Muscle of arm (tissue), 12 donors: ENCODE data around the gene CDH4. TPM values are rescaled to one million over a fixed set of nuclear protein-coding genes. Genes with fewer than 3 reads are reported as not detected.
A peak's percentile ranks its signal among the peaks of the same experiment; 100 is the strongest.

Experiments
- DNase-seq: peaks from one replicate; pipeline ENCODE4 v3.0.0-alpha.2; 2013
- polyA plus RNA-seq, 12 donors: library from polyadenylated mRNA; unstranded; fragments of 120-200 nt; gene quantifications; one replicate each; pipeline ENCODE4 v1.2.1, GENCODE V29; 2013; ENCODE audit not compliant: insufficient read length in 12 of 12

CDH4 gene
- polyA plus RNA-seq, 12 donors = 0.79 to 1.4 (median 1.0) TPM; not detected in 2

DNA sequence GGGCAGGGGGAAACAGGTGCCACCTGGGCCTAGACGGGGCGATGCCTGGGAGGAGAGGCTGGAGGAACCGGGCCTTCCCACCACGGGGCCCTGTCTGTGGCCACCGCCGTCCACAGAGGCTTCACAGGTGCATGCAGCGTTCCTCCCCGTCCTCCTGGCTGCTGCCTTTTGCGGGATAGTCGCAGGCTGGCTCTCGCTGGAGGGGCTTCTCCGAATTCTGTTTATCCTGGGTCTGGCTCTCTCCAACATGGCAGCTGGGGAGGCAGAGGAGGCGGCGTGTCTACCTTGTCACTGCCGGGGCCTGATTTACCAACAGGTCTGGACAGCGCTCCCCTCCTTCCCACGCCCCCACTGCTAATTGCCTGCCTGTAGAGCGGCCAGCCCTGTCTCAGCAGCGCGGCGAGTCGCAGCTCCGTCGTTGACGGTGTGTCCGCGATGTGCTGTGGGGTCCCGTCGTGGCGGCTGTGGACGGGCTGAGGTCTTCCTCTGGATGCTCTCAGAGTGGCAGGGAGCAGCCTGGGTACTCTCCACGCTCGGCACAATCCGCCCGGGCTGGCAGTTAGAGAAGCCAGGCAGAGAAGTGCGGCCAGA is 550.8 kb downstream of the CDH4 start:
- no peak for DNase-seq

GRCh38 chr20:61803416-61803914 is 551.4 kb downstream of the CDH4 start:
- no peak for DNase-seq

DNA sequence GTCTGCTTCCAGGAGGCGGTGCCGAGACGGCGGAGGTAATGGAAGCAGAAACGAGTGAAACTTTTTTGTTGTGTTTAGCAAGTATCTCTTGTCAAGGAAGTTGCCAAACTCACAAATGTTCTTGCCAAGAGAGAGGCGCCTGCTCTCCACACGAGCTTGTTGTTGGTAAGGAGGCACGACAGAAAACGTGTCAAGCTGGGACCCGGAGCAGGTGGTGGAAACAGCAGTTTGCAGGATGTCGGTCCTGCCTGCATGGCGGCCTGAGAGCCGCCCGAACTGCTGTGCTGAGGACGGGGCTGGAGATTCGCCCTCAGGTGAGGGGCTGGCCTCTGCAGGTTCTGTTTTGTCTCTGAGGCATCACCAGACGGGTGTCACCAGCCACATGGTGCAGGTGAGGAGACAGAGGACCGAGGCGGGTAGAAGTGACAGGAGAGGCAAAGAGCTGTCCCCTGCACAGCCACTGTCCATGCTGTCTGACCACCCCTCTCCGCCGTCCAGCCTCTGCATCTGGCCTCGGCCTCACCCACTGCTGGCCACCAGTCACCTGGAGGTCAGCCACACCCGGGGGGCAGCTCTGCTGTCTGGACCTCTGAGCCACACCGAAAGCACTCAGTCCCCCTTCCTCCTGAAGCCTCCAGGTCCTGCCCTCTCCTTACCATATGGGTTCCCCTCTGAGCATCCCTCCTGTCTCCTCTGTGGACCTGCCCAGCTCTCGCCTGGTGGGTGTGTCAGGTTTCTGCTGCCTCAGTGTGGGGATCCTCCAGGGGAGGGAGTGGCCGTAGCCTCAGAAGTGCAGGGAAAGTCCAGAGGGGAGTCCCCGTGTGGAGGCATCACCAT is 552.1 kb downstream of the CDH4 start:
- peak; percentile 18 for DNase-seq

DNA sequence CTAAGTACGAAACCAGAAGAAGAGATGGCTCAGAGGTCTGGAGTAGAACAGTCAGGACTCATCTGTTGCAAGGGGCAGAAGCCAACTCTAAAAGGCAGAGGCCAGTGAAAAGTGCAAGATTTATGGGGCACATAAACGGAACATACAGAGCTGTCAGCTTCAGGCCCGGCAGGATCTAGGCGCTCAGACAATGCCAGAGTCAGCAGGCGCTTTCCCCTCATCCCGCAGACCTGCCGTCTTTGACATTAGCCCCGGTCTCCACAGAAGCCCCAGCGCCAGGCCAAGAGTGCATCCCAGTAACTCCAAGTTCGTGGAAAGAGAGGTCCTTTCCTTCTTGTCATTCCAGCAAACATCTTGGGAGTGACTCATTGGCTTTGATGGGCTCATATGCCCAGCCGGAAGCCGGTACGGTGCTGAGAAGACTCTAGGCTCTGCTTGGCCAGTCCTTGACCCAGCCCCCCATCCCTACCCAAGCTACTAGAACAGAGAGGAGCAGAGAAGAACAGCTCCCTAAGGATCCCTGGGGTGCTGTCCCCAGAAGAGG is 552.8 kb downstream of the CDH4 start:
- no peak for DNase-seq

GRCh38 chr20:61805365-61805764 is 553.3 kb downstream of the CDH4 start:
- no peak for DNase-seq

- no peak for DNase-seq
These were observed 553.7 kb downstream of the CDH4 start for GRCh38 chr20:61805781-61806180.

DNA sequence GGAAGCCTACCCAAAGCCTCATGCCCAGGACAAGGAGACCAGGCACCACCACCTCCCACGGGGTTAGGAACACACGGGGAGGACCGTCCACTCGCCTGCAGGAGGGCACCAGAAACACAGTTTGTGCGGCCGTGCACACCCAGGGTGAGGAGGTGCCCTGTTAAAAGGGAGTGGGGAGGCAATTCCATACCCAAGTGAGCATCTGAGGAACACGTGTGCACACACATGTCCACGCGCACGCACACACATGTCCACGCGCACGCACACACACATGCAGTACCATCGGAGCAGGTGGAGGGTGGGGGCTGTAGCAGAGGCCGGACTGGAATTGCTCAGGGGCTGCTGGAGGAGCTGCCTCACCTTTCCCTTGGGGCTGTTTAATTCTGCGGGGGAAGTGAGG is 554.3 kb downstream of the CDH4 start:
- DNase-seq = no peak

DNA sequence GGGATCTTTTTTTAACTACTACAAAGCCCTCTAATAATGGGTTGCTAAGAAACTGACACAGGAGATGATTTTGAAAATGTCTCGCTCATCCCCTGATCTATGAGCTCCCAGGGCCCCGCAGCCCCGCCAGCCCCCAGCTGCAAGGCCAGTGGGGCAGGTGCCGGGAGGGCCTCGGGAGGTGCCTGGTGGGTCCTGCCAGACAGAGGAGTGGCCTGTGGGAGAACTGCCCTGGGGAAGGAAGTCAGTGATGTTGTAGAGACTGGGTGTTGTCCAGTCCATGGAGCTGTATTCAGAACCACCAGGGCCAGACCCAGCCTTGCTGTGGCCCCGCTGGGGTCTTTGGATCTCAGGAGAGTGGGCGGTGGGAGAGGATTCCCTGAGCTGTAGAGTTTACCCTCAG is 554.9 kb downstream of the CDH4 start:
- DNase-seq = no peak

GRCh38 chr20:61807471-61808160 is 555.6 kb downstream of the CDH4 start:
- no peak for DNase-seq

DNA sequence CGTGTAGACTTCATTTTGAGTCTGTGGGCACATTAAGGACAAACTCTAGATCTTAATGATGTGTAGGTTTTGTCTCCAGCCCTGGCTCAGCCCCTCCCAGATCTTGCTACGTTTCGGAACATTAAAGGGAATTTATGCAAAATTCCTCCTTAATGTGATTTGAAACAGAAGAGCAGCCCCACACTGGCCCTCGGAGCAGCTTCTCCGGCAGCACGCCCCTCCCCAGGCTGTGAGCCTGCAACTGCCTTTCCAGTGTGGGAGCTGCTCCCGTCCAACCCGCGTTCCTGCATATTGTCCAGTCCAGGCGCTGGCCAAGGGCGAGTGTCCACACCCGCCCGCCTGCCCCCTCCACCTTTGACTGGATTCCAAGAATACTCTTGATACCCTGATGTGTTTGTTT is 556.4 kb downstream of the CDH4 start:
- DNase-seq = peak; percentile 41

GRCh38 chr20:61809006-61809770 is 557.1 kb downstream of the CDH4 start:
- DNase-seq = no peak

DNA sequence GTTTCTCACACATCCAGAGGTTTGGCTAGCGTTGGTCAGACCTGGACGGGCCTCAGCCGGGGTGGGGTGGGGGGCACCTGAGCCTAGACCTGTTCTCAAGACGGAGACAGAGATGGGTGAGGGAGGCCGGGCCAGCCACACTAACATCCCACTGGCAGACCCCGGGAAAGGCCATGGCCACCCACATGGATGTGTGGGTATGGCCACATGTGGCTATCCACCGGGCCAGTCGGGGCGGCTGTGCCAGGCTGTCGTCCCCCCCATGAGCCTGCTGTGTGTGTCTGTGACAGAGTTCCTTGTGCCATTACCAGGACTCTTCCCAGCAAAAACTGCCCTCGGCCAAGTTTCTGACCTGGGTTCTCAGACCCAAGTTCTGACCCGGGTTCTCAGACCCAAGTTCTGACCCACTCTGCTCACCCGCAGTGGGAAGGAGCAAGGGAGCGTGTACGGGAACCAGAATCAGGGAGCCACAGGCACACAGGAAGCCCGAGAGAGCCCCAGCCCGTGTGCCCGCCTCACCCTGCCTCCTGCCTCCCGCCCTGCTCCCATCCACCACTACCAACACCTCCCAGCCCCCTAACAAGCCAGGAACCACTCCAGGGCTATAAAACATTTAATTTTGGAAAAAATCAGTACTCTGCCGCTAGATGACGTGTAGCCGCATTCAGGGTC is 558.1 kb downstream of the CDH4 start:
- DNase-seq = no peak

DNA sequence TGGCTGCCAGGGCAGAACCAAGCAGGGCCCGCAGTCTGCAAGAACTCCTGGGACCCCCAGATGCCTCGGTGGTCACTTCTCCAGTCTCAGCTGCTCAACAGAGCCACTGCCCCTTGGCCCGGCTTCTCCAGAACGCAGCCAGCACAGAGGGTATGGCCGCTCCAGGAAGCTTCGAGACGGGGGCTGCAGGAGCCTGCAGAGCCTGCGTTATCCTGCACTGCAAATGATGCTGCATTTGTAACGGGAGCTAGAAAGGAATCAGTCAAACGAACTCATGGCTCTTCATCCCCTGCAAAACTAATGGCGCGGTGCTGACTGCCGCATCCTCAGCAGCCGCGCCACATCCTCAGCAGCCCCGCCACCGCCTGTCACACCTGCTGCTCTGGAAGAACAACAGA is 558.7 kb downstream of the CDH4 start:
- DNase-seq = no peak

DNA sequence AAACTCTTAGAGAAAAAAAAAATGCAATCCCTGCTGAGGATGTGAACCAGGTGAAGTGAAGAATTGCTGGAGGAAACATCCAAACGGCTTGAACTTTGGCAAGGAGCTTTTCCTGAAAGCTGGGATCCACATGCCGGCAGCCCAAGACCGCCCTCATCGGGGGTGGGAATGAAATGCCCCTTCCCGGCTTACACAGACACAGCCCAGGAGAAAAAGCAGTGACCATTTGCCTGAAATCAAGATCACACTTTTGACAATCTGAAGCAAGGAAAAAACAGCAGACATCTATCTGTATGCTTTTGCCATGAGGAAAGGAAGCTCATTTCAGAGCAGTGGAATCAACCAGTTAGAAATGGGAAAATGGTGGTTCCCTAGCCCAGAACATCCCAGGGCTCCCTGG is 559.1 kb downstream of the CDH4 start:
- no peak for DNase-seq

DNA sequence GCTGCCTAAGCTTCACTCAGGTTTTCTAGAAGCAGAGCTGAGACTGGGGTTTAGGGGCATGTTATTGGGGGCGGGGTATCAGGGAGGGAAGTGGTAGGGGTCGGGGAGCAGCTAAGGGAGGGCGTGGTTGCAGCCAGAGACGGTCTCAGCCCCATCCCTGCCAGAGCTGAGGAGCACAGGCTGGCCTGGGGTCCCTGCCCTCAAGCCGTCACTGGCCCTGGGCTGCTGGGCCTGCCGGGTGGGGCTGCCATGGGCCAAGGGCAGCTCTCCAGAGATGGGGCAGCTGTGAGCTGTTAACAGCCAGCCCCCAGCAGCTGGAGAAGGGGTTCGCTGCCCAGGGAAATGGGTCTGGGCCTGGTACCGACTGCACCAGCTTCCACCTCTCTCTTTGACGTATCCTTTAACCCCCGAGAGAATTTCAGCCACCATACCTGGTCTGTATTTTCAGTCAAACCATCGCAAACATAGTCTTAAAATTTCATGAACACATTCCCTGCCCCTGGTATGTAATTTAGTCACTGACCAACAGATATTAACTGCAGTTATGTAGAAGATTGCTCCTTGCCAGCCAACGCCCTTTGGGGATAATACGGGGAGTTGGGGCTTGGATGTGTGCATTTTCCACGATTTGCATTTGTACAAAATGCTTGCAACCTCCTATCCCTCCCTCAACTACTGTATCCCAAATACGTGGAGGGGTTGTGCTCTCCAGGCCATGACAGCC is 560.2 kb downstream of the CDH4 start:
- DNase-seq = no peak

DNA sequence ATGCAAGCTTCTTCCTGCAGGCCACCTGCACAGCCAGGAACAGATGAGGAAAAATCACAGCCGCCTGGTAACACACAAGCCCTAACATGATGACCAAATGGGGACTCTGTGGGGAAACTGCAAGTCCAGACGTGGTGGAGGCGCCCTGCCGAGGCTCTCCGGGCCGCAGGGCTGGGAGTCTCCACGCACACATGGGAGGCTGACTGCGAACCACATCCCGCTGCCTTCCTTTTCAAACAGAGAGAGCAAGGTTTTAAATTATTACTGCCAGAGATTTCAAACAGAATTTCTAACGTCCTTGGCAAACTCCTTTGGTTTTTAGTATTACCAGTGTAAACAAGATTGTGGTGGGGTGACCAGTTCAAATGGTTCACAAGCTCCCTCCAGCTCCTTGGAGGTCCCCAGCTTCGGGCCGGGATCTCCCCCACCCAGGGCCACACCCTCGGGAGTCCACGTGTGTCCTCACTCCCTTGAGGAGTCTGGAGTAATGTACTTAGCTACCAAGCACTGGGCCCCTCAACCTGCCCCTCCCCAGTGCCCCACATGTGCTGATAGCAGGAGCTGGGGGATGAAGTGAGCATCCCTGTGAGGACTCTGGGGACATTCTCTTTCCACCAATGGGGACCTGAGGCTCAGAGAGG is 560.9 kb downstream of the CDH4 start:
- no peak for DNase-seq

GRCh38 chr20:61813791-61814190 is 561.7 kb downstream of the CDH4 start:
- no peak for DNase-seq

DNA sequence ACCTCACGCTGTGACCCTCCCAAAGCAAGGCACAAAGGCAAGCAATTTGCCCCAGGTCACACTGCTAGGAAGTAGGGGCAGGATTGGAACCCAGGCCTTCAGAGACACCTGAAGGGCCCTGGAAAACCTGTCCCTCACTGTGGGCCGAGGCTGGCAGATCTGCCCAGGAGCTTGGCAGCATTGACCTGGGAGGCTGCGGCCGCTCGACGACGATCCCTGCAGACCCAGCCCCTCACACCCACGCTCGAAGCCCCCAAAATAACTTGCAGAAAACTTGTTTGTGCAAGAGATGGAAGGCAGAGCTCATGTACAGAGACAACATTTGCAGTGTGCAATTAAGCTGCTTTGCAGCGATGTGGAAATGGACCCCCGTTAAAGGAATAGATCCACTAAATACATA is 562.2 kb downstream of the CDH4 start:
- DNase-seq = no peak

DNA sequence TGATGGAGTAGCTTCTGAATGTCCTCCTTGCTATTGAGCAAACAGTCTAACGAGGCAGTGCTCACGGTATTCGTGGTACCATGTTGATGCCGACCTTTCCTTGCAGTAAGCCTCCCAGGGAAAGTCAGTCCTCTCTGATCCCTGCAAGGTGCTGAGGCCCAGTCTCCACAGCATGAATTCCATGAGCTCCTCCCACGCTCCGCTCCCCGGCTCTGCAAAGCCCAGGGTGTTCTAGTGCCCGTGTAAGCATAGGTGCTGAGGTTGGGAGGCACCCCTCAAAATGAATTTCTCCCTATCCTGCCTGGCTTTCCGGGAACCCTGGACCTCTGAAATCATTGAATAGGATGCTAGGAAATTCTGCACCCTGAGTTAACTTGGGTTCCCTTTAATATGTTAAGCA is 562.7 kb downstream of the CDH4 start:
- DNase-seq = no peak

- no peak for DNase-seq
These were observed 563.1 kb downstream of the CDH4 start for GRCh38 chr20:61815176-61815575.
